OCI-LY3 (cell line): ENCODE data around the gene ARHGAP36.

Experiments
- H2AFZ ChIP-seq: fragments of 200-600, 300-600 bp; shearing (Covaris generic); 2 replicates; pipeline ENCODE4 v1.6.0; 2014; ENCODE audit warnings: antibody characterized with exemption, low read depth, low read length
- H3K27ac ChIP-seq: fragments of 200-600, 300-600 bp; sonication (generic); 2 replicates; pipeline ENCODE4 v1.5.1; 2014; ENCODE audit warnings: mild to moderate bottlenecking, low read length, moderate library complexity, mixed read lengths
- H3K27me3 ChIP-seq: fragments of 200-600, 300-600 bp; sonication (generic); 2 replicates; pipeline ENCODE4 v1.6.1; 2014; ENCODE audit warnings: low read depth, low read length, mixed read lengths
- H3K36me3 ChIP-seq: fragments of 200-600, 300-600 bp; sonication (generic); replicated peaks from 2 replicates; pipeline ENCODE3; 2014; ENCODE audit warnings: low read depth, low read length, mixed read lengths
- H3K4me1 ChIP-seq: fragments of 300-600, 200-600 bp; sonication (generic); 2 replicates; pipeline ENCODE4 v1.6.1; 2014; ENCODE audit warnings: low read length, mixed read lengths
- H3K4me2 ChIP-seq: fragments of 200-600, 300-600 bp; sonication (generic); 2 replicates; pipeline ENCODE4 v1.6.1; 2014; ENCODE audit warnings: low read length, mixed read lengths
- H3K4me3 ChIP-seq: fragments of 300-600, 200-600 bp; sonication (generic); 2 replicates; pipeline ENCODE4 v1.5.1; 2014; ENCODE audit warnings: antibody characterized with exemption, mild to moderate bottlenecking, low read length, moderate library complexity
- H3K79me2 ChIP-seq: fragments of 300-600, 200-600 bp; shearing (Covaris generic); 2 replicates; pipeline ENCODE4 v1.6.1; 2014; ENCODE audit warnings: mild to moderate bottlenecking, low read length, mixed read lengths
- H3K9ac ChIP-seq: fragments of 300-600, 200-600 bp; shearing (Covaris generic); 2 replicates; pipeline ENCODE4 v1.6.0; 2014; ENCODE audit warnings: mild to moderate bottlenecking, low read length, moderate library complexity
- H3K9me3 ChIP-seq: fragments of 200-600, 300-600 bp; shearing (Covaris generic); 2 replicates; pipeline ENCODE4 v1.6.1; 2014; ENCODE audit warnings: low read length, mixed read lengths; ENCODE audit not compliant: insufficient read depth
- H4K20me1 ChIP-seq: fragments of 200-600, 300-600 bp; sonication (generic); 2 replicates; pipeline ENCODE4 v1.6.1; 2016; ENCODE audit warnings: low read length, mixed read lengths; ENCODE audit not compliant: insufficient read depth
- CTCF ChIP-seq: fragments of 200-600, 300-600 bp; sonication (generic); IDR thresholded peaks from 2 replicates; pipeline ENCODE4 v1.5.1; 2014; ENCODE audit warnings: antibody characterized with exemption, low read length, low read depth
- EZH2phosphoT487 ChIP-seq: fragments of 200-600 bp; shearing (Covaris generic); IDR thresholded peaks from 2 replicates; pipeline ENCODE4 v1.6.1; 2018; ENCODE audit warnings: antibody characterized with exemption, mixed run types, low read depth

Gene ARHGAP36

GRCh38 chrX:131068945-131069719 lies 11.0 kb downstream of the ARHGAP36 start:
- Histone ChIP-seq H3K4me2 (no peak overlapping the region), H3K4me3 (no peak overlapping the region), H3K4me1 (no peaks in the 10 kb centered on the region), H3K79me2 (no peaks in the 10 kb centered on the region), H3K36me3 (no peaks in the 10 kb centered on the region), H4K20me1 (no peaks in the 10 kb centered on the region), H3K9ac (no peak overlapping the region), H3K9me3 (no peaks in the 10 kb centered on the region), H3K27me3 (no peaks in the 10 kb centered on the region), H2AFZ (no peak overlapping the region), H3K27ac (no peak overlapping the region)
- no peak for TF ChIP-seq EZH2phosphoT487
- no peak for TF ChIP-seq CTCF

- no peaks in the 10 kb centered on the region for H3K27me3 ChIP-seq
- no peak overlapping the region for H3K9ac ChIP-seq
- H3K4me2 ChIP-seq = no peak overlapping the region
- H3K36me3 ChIP-seq = no peaks in the 10 kb centered on the region
- no peaks in the 10 kb centered on the region for H3K9me3 ChIP-seq
- no peaks in the 10 kb centered on the region for H3K4me1 ChIP-seq
- H3K27ac ChIP-seq = no peak overlapping the region
- TF ChIP-seq EZH2phosphoT487 = no peak
- no peak for TF ChIP-seq CTCF
- H3K79me2 ChIP-seq = no peaks in the 10 kb centered on the region
- H2AFZ ChIP-seq = no peak overlapping the region
- no peak overlapping the region for H3K4me3 ChIP-seq
- no peaks in the 10 kb centered on the region for H4K20me1 ChIP-seq
Observed at GRCh38 chrX:131072871-131073571, 14.9 kb downstream of the ARHGAP36 start.

- Histone ChIP-seq H2AFZ (no peak overlapping the region), H3K27ac (no peak overlapping the region), H3K4me1 (no peaks in the 10 kb centered on the region), H3K9me3 (no peaks in the 10 kb centered on the region), H3K36me3 (no peaks in the 10 kb centered on the region), H3K4me2 (no peak overlapping the region), H3K79me2 (no peaks in the 10 kb centered on the region), H3K27me3 (no peaks in the 10 kb centered on the region), H4K20me1 (no peaks in the 10 kb centered on the region), H3K4me3 (no peak overlapping the region), H3K9ac (no peak overlapping the region)
- TF ChIP-seq CTCF (no peak), EZH2phosphoT487 (no peak)
Observed at GRCh38 chrX:131073607-131074006, 15.5 kb downstream of the ARHGAP36 start.

GRCh38 chrX:131081772-131082740 lies 23.9 kb downstream of the ARHGAP36 start:
- no peak overlapping the region for H3K4me2 ChIP-seq
- no peaks in the 10 kb centered on the region for H3K9me3 ChIP-seq
- H3K27me3 ChIP-seq = no peaks in the 10 kb centered on the region
- no peaks in the 10 kb centered on the region for H4K20me1 ChIP-seq
- no peak overlapping the region for H3K27ac ChIP-seq
- H3K9ac ChIP-seq = no peak overlapping the region
- no peak overlapping the region for H2AFZ ChIP-seq
- no peaks in the 10 kb centered on the region for H3K4me1 ChIP-seq
- no peak overlapping the region for H3K4me3 ChIP-seq
- no peaks in the 10 kb centered on the region for H3K36me3 ChIP-seq
- no peaks in the 10 kb centered on the region for H3K79me2 ChIP-seq
- no peak for TF ChIP-seq CTCF
- no peak for TF ChIP-seq EZH2phosphoT487
